ES-I3 (cell line): ENCODE measurements around the gene RETSAT.
"Not testable (repeated sequence)": the region's sequence is repeated elsewhere in the genome, so short reads cannot be mapped to it uniquely, and the experiment has no call there.

Source experiments
- H3K36me3 ChIP-seq: 2 replicates; pipeline ENCODE4 v1.6.1; 2013; ENCODE audit warnings: mild to moderate bottlenecking, low read length, control low read depth, moderate library complexity; ENCODE audit not compliant: insufficient read depth
- H3K4me1 ChIP-seq: 2 replicates; pipeline ENCODE4 v1.6.1; 2013; ENCODE audit warnings: mild to moderate bottlenecking, control low read depth, low read length; ENCODE audit not compliant: insufficient read depth
- H3K9ac ChIP-seq: 2 replicates; pipeline ENCODE4 v1.6.1; 2013; ENCODE audit warnings: low read depth, mild to moderate bottlenecking, low read length, moderate library complexity
- H3K9me3 ChIP-seq: 2 replicates; pipeline ENCODE4 v1.6.1; 2013; ENCODE audit warnings: mild to moderate bottlenecking, low read length, moderate library complexity; ENCODE audit not compliant: control insufficient read depth, insufficient read depth

RETSAT gene

DNA sequence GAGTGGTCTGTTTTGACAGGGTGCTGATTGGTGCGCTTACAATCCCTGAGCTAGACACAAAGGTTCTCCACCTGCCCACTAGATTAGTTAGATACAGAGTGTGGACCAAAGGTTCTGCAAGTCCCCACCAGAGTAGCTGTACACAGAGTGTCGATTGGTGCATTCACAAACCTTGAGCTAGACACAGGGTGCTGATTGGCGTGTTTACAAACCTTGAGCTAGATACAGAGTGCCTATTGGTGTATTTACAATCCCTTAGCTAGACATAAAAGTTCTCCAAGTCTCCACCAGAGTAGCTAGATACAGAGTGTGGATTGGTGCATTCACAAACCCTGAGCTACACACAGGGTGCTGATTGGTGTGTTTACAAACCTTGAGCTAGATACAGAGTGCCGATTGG is 20.5 kb downstream of the RETSAT start:
- not testable (repeated sequence) for H3K9me3 ChIP-seq, H3K9ac ChIP-seq, H3K36me3 ChIP-seq, H3K4me1 ChIP-seq

DNA sequence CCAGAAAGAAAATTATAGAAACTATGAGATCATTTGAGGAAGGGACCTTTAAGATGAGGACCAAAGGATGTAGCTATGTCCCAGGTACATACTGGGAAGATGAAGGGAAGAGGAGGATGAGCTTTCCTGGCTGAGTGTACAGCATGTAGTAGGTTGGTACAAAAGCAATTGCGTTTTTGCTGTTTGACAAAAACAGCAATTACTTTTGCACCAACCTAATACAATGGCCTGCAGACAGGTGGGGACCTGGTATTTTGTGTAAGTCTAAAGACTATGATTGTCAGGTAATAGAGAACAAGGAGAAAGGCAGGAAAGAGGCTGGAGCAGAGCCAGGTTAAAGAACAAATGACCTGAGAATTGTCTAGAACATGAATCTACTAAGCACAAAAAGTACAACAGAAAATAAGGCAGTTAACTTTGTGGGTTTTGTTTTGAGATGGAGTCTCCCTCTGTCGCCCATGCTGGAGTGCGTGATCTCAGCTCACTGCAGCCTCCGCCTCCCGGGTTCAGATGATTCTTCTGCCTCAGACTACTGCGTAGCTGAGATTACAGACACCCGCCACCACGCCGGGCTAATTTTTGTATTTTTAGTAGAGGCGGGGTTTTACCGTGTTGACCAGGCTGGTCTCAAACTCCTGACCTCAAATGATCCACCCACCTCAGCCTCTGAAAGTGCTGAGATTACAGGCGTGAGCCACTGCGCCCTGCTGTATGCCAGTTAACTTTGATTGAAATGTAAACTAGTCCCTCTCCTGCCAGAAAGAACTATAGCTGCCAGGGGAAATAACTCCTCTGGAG is 23.3 kb downstream of the RETSAT start:
- Histone ChIP-seq H3K36me3 (no peaks in the 10 kb centered on the region), H3K9ac (no peak overlapping the region), H3K9me3 (no peaks in the 10 kb centered on the region), H3K4me1 (0 out of 2 replicates have a peak, but pooled peaks cover 1% of the 10 kb centered on the region)

GRCh38 chr2:85329701-85330100 is 24.6 kb downstream of the RETSAT start:
- H3K4me1 ChIP-seq, H3K9ac ChIP-seq, H3K36me3 ChIP-seq, H3K9me3 ChIP-seq: not testable (repeated sequence)

- Histone ChIP-seq H3K9me3 (no peaks in the 10 kb centered on the region), H3K4me1 (0 out of 2 replicates have a peak, but pooled peaks cover 5% of the 10 kb centered on the region), H3K36me3 (no peaks in the 10 kb centered on the region), H3K9ac (no peak overlapping the region)
Observed at GRCh38 chr2:85329181-85329651, 25.1 kb downstream of the RETSAT start.

GRCh38 chr2:85327822-85328617 is 26.3 kb downstream of the RETSAT start, which contains the start of gene TGOLN2:
Gene TGOLN2 (minus strand): TSS chr2:85327989. CDS start chr2:85327962, 27 bp downstream.
- Histone ChIP-seq H3K4me1 (0 out of 2 replicates have a peak, but pooled peaks cover 5% of the 10 kb centered on the region), H3K9ac (peak within 1 kb of the TSS; percentile 75), H3K36me3 (peaks cover 3% of the 10 kb centered on the region; the same call in 1 of the 2 replicates), H3K9me3 (no peaks in the 10 kb centered on the region)

- H3K4me1 ChIP-seq, result 0 out of 2 replicates have a peak, but pooled peaks cover 5% of the 10 kb centered on the region
- H3K9ac ChIP-seq, result peak overlapping the region; percentile 75
- H3K36me3 ChIP-seq, result peaks cover 3% of the 10 kb centered on the region; the same call in 1 of the 2 replicates
- no peaks in the 10 kb centered on the region for H3K9me3 ChIP-seq
Observed at GRCh38 chr2:85327160-85327821, 27.0 kb downstream of the RETSAT start.

- H3K4me1 ChIP-seq, result 0 out of 2 replicates have a peak, but pooled peaks cover 5% of the 10 kb centered on the region
- H3K9me3 ChIP-seq, result no peaks in the 10 kb centered on the region
- peaks cover 3% of the 10 kb centered on the region; the same call in 1 of the 2 replicates for H3K36me3 ChIP-seq
- H3K9ac ChIP-seq, result peak overlapping the region; percentile 75
Observed at GRCh38 chr2:85326406-85327159, 27.7 kb downstream of the RETSAT start.

DNA sequence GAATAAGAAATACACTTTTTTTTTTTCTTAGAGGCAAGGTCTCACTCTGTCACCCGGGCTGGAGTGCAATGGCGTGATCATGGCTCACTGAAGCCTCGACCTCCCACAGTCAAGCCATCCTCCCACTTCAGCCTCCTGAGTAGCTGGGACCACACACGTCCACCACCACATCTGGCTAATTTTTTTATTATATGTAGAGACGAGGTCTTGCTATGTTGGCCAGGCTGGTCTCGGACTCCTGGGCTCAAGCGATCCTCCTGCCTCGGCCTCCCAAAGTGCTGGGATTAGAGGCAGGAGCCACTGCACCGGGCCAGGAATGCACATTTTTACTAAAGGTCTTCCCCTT is 28.9 kb downstream of the RETSAT start:
- H3K9ac ChIP-seq, result no peak overlapping the region; the same call in 1 of the 2 replicates
- no peaks in the 10 kb centered on the region for H3K9me3 ChIP-seq
- H3K36me3 ChIP-seq, result peaks cover 3% of the 10 kb centered on the region; the same call in 1 of the 2 replicates
- H3K4me1 ChIP-seq, result 0 out of 2 replicates have a peak, but pooled peaks cover 5% of the 10 kb centered on the region

- Histone ChIP-seq H3K36me3 (peaks cover 3% of the 10 kb centered on the region; the same call in 1 of the 2 replicates), H3K4me1 (0 out of 2 replicates have a peak, but pooled peaks cover 5% of the 10 kb centered on the region), H3K9me3 (no peaks in the 10 kb centered on the region), H3K9ac (no peak overlapping the region)
Observed at GRCh38 chr2:85324639-85325465, 29.5 kb downstream of the RETSAT start.

- not testable (repeated sequence) for H3K4me1 ChIP-seq, H3K36me3 ChIP-seq, H3K9me3 ChIP-seq, H3K9ac ChIP-seq
Observed at GRCh38 chr2:85323988-85324367, 30.4 kb downstream of the RETSAT start.

- Histone ChIP-seq H3K36me3 (peaks cover 5% of the 10 kb centered on the region; the same call in 1 of the 2 replicates), H3K4me1 (0 out of 2 replicates have a peak, but pooled peaks cover 5% of the 10 kb centered on the region), H3K9ac (no peak overlapping the region), H3K9me3 (no peaks in the 10 kb centered on the region)
Observed at GRCh38 chr2:85323351-85323987, 30.9 kb downstream of the RETSAT start.

GRCh38 chr2:85319796-85320195 is 34.5 kb downstream of the RETSAT start:
- no peaks in the 10 kb centered on the region for H3K9me3 ChIP-seq
- H3K4me1 ChIP-seq, result no peaks in the 10 kb centered on the region
- H3K9ac ChIP-seq, result no peak overlapping the region
- peaks cover 6% of the 10 kb centered on the region; the same call in 1 of the 2 replicates for H3K36me3 ChIP-seq
